Prostate gland (tissue), 2 donors: Measurements from ENCODE around the gene UCK2. TPM values are rescaled to one million over a fixed set of nuclear protein-coding genes. Genes with fewer than 3 reads are reported as not detected.
A peak's percentile ranks its signal among the peaks of the same experiment; 100 is the strongest.

ENCODE experiments used
- DNase-seq: peaks from one replicate; pipeline ENCODE4 v3.0.0-alpha.2; 2019; ENCODE audit warnings: low spot score
- H3K27ac ChIP-seq, 2 donors: fragments of 200-600 bp; sonication (generic); 2 replicates each; pipeline ENCODE4 v1.5.1; 2017 to 2019
- H3K27me3 ChIP-seq: fragments of 200-600 bp; sonication (generic); replicated peaks from 2 replicates; pipeline ENCODE4 v1.5.1; 2019; ENCODE audit not compliant: insufficient read depth
- H3K36me3 ChIP-seq, 2 donors: fragments of 200-600 bp; sonication (generic); 1 replicate in 1 of 2; 2 replicates in 1 of 2; pipeline versions ENCODE4 v1.5.1 to v1.8.1; 2017 to 2019
- H3K4me1 ChIP-seq: fragments of 200-600 bp; sonication (generic); replicated peaks from 2 replicates; pipeline ENCODE4 v1.5.1; 2019
- H3K4me3 ChIP-seq, 2 donors: fragments of 200-600 bp; sonication (generic); 2 replicates each; pipeline ENCODE4 v1.5.1; 2017 to 2019
- H3K9me3 ChIP-seq: fragments of 200-600 bp; sonication (generic); 2 replicates; pipeline ENCODE4 v1.5.1; 2017
- POLR2A ChIP-seq: fragments of 450-650 bp; IDR thresholded peaks from one replicate; pipeline ENCODE4 v1.6.1; 2016; ENCODE audit warnings: antibody characterized with exemption, mild to moderate bottlenecking
- POLR2AphosphoS5 ChIP-seq: sonication (generic); formaldehyde crosslinking; IDR thresholded peaks from one replicate; pipeline ENCODE4 v1.6.1; 2017; ENCODE audit warnings: antibody characterized with exemption
- WGBS: methylation state at CpG from one replicate; pipeline ENCODE4 v1.1.5; 2018; 5-methylcytosine and 5-hydroxymethylcytosine counted together
- intact Hi-C: fragments of 100-400 bp; cut with DNase I; formaldehyde crosslinking; loops from one replicate; pipeline ENCODE4 v1.14.2; 2022
- total RNA-seq, 2 donors: library from RNA; depleted of rRNA; stranded (reverse); fragments of >200 nt; gene quantifications; one replicate each; pipeline ENCODE4 v1.1.0, GENCODE V29; 2016
- TF ChIP-seq, protein P1 (sequence below), 4 experiments: fragments of 200-600 bp in 2 of 4; fragments of 450-650 bp in 2 of 4; sonication (generic) in 2 of 4; IDR thresholded peaks; 1 replicate in 3 of 4; 2 replicates in 1 of 4; pipeline ENCODE4 v1.5.1; 2016 to 2019; ENCODE audit warnings: antibody characterized with exemption in 4 of 4, mild to moderate bottlenecking in 2 of 4, moderate library complexity in 2 of 4

The UCK2 gene
- total RNA-seq, 2 donors from 2014 or later = 23.8 to 25.9 TPM

DNA sequence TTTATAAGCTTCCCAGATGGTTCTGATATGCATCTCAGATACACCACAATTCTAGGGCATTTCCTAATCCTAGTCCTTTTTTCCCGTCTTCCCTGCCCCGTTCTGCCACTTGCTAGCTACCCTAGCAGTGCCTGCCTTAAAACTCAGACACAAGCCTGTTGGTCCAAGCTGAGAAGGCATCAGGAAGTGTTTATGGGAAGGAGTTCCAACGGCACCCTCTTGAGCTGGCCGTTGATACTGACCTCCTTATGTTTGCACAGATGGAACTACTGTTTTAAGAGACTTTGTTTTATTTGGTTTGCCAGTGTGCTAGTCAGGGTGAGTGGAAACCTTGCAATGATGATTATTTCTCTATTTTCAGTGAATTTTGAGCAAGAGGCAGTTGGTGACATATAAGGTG lies 67.2 kb downstream of the UCK2 start:
- H3K27ac ChIP-seq = no peak overlapping the region
- WGBS = 73% methylated on average over 4 of the region's 4 CpGs
- H3K9me3 ChIP-seq = no peaks in the 10 kb centered on the region
- DNase-seq = no peak
- intact Hi-C loops = no loop called here
- TF ChIP-seq POLR2A (no peak), POLR2AphosphoS5 (peak; percentile 29)
- H3K4me3 ChIP-seq = no peak overlapping the region
- H3K4me1 ChIP-seq = no peaks in the 10 kb centered on the region
- no peaks in the 10 kb centered on the region for H3K36me3 ChIP-seq
- H3K27me3 ChIP-seq = no peaks in the 10 kb centered on the region

DNA sequence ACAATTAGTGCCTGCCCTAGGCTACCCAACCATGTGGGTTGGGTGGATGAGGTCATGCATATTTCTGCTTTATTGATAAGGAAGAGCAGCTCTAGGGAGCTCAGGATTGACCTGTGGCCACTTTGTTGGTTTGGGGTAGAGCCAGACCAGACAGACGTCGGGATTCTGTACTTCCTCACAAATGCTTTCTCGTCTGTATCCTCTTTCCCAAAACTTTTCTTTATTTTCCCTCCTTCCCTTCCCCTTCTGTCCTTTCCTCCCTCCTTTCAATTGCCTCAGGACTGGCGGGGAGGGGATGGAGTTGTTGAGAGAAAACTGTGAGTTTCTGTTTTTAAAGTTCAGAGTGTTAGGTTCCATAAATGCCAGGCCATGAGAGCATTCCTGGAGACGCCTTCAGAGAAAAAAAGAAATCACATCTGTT lies 68.0 kb downstream of the UCK2 start:
- 81% methylated on average over 5 of the region's 5 CpGs for WGBS
- H3K4me3 ChIP-seq = no peak overlapping the region
- H3K9me3 ChIP-seq = no peaks in the 10 kb centered on the region
- no peaks in the 10 kb centered on the region for H3K27me3 ChIP-seq
- DNase-seq = no peak
- no peak overlapping the region for H3K27ac ChIP-seq
- no peaks in the 10 kb centered on the region for H3K4me1 ChIP-seq
- TF ChIP-seq POLR2AphosphoS5 (no peak), POLR2A (no peak)
- intact Hi-C loops = no loop called here
- no peaks in the 10 kb centered on the region for H3K36me3 ChIP-seq

- WGBS = 95% methylated on average over 10 of the region's 10 CpGs
- TF ChIP-seq POLR2AphosphoS5 (no peak), POLR2A (no peak)
- TF ChIP-seq, protein P1, sequence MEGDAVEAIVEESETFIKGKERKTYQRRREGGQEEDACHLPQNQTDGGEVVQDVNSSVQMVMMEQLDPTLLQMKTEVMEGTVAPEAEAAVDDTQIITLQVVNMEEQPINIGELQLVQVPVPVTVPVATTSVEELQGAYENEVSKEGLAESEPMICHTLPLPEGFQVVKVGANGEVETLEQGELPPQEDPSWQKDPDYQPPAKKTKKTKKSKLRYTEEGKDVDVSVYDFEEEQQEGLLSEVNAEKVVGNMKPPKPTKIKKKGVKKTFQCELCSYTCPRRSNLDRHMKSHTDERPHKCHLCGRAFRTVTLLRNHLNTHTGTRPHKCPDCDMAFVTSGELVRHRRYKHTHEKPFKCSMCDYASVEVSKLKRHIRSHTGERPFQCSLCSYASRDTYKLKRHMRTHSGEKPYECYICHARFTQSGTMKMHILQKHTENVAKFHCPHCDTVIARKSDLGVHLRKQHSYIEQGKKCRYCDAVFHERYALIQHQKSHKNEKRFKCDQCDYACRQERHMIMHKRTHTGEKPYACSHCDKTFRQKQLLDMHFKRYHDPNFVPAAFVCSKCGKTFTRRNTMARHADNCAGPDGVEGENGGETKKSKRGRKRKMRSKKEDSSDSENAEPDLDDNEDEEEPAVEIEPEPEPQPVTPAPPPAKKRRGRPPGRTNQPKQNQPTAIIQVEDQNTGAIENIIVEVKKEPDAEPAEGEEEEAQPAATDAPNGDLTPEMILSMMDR (IDR thresholded peaks at IDR 0.05) = no peak
- no peaks in the 10 kb centered on the region for H3K9me3 ChIP-seq
- H3K36me3 ChIP-seq = no peaks in the 10 kb centered on the region
- no peaks in the 10 kb centered on the region for H3K27me3 ChIP-seq
- intact Hi-C loops = no loop called here
- no peaks in the 10 kb centered on the region for H3K4me1 ChIP-seq
- no peak overlapping the region for H3K27ac ChIP-seq
- DNase-seq = no peak
- no peak overlapping the region for H3K4me3 ChIP-seq
Observed at GRCh38 chr1:165896277-165896676, 68.9 kb downstream of the UCK2 start.

DNA sequence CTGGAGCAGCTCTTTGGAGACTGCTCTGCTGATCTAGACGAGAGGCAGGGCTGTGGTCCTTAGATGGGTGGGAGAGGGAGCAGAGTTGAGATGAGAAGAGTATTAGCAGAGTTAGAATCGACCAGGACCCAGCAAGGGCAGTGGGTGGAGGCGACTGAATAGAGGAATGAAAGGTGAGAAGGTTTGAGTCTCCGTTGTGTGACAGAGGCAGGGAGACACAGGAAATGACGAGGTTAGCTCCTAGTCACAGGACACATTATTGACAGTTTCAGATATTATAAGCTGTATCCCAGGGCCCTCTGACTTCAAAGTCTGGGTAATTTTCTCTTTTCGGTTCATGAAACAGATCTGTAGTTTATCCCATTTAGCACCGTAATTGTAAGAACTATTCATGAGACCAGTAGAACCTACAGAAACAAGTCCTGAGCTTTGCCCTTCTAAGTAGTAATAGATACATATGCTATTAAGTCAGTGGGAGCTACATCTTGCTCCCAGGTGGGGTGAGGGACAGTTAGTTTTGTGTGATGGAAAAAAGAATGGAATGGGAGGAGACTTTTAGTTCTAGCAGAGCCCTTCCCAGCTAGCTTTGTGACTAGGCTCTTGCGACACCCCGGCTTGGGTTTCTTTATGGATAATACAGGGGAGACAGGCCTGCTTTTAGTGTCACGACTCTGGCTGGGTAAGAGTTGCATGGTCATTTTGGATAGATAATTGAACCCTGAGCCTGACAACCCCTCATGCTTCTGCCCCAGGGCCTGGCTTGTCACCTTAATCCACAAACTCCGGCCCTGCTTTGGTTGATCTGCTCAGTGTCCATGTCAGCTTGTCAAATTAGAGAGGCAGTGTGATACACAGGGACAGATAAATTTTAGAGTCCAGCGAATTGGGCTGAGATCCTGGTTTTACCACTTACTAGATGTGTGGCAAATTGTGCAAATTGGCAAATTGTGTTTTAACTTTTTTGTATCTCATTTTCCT lies 70.2 kb downstream of the UCK2 start:
- no peak overlapping the region for H3K4me3 ChIP-seq
- no peaks in the 10 kb centered on the region for H3K4me1 ChIP-seq
- no peaks in the 10 kb centered on the region for H3K9me3 ChIP-seq
- H3K27ac ChIP-seq = no peak overlapping the region
- H3K27me3 ChIP-seq = no peaks in the 10 kb centered on the region
- no peaks in the 10 kb centered on the region for H3K36me3 ChIP-seq
- intact Hi-C loops = loop anchor here (2.0 kb wide), 1 partner anchor 15 kb away; no protein-coding TSS in a partner anchor
- TF ChIP-seq, protein P1 (IDR thresholded peaks at IDR 0.05) = no peak
- TF ChIP-seq POLR2A = no peak
- no peak for TF ChIP-seq POLR2AphosphoS5
- DNase-seq = no peak
- WGBS = 85% methylated on average over 12 of the region's 12 CpGs

GRCh38 chr1:165898837-165899236 lies 71.4 kb downstream of the UCK2 start:
- DNase-seq = no peak
- intact Hi-C loops = loop anchor here (2.0 kb wide), 1 partner anchor 14 kb away; no protein-coding TSS in a partner anchor
- TF ChIP-seq POLR2A = no peak
- no peak for TF ChIP-seq POLR2AphosphoS5
- TF ChIP-seq, protein P1 (IDR thresholded peaks at IDR 0.05) = no peak
- Histone ChIP-seq H3K27me3 (no peaks in the 10 kb centered on the region), H3K4me1 (no peaks in the 10 kb centered on the region), H3K27ac (peak overlapping the region in 1 of 2 donors; percentile 28), H3K4me3 (no peak overlapping the region), H3K36me3 (no peaks in the 10 kb centered on the region), H3K9me3 (no peaks in the 10 kb centered on the region)
- 52% methylated on average over 3 of the region's 3 CpGs for WGBS
